NCI-H748 (cell line): Measurements from ENCODE around the gene CYP8B1.

ENCODE experiments used
- DNase-seq: peaks from one replicate; lab custom pipeline; 2025; ENCODE audit not compliant: unreplicated experiment; lab: John Stamatoyannopoulos, UW

The CYP8B1 gene

DNA sequence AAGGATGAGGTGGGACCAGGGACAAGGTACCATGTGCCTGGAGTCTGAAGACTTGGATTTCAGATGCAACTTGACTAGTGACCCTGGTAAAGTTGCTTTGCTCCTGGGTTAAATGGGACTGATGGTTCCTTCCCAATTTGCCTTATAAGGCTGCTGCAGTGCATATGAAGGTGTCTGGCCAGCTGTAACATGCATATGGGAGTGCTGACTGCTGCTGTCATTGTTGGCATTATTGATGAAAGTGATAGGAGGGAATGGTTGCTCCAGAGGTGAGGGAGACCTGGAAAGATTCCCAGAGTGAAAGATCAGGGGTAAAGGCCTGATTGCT is 20.5 kb downstream of the CYP8B1 start:
- DNase-seq = no peak

DNA sequence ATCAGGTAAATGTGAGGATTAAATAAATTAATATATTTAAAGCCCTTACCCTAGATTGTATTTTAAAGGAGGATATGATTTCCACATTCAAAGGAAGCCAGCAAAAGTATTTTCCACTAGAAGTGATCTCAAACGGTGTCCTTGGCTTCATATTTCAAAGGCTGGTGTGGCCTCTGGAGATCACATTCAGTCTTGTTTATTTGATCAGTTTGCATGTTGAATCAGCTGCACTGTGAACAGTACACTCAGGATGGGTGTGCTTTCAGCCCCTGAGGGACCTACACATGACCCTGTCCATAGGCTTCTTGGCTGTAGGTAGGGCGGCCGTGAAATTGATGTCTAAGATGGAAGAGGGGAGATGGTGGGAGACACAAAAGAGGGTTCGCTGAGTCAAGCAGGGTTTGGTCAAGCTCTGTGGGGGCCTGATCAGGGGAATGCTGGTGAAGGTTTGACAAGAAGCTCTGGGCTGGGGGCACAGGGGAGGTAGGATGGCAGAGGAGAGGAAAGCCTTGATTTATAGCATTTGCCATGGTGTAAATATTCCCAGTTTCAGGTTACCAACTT is 21.9 kb downstream of the CYP8B1 start:
- peak; percentile 71 for DNase-seq

DNA sequence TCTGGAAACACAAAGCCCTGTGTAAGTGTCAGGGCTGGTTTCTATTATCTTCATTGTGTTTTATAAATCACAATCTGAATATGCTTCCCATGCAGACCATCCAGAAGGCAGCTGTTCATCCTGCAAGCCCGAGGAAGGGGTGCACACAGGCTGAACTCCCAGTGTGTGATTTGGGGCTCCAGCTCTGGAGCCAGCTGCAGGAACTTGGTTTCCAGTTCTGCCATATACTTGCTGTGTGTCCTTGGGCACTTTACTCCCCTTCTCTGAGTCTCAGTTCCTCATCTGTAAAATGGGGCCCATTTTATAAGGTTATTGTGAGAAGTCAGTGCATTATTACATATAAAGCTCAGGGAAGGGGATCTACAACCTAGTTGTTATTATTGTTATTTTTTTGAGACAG is 22.6 kb downstream of the CYP8B1 start:
- DNase-seq = no peak

DNA sequence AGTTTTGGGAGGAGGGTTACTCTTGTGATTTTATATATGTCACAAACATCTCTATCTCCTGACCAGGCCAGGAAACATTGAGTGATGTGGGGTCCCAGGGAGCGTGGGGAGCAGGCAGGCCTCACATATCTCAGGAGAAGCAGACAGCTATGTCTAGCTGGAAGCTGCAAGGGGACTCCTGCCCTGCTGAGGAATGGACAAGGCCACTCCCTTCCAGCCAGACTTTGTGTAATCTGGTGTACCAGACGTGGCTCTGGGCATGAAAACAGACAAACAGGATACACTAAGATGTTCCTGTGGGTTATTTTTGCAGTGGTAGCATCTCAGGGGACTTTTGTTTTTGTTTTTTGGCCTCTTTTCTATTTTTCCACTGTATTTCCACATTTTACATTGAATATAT is 23.2 kb downstream of the CYP8B1 start:
- DNase-seq = no peak

DNA sequence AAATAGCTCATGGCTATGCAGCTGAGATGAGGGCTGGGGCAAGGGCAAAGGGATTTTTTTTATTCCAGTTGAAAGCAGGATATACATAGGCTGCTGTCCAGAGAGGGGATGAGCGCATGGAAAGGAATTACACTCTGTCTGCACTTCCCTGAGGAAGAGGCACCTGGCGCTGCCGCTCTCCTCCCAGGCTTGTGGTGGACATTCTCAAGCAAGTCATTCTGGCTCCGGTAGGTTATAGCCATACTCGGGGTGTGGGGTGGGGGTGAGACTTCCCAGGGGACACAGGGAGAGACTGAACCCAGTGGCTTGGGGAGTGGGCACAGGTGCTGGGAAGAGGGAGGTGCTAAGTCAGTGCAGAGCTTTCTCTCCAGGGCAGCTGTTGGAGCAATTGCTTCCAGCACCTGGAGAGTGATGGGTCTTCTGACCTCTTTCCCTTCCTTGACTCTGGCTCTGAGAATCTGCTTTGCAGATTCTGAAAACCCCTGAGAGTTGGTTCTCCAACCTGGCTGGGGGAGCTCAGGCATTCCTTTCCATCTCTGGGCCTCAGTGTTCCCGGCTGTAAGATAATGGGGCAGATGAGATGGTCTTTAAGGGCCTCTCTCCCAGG is 24.3 kb downstream of the CYP8B1 start:
- no peak for DNase-seq

DNA sequence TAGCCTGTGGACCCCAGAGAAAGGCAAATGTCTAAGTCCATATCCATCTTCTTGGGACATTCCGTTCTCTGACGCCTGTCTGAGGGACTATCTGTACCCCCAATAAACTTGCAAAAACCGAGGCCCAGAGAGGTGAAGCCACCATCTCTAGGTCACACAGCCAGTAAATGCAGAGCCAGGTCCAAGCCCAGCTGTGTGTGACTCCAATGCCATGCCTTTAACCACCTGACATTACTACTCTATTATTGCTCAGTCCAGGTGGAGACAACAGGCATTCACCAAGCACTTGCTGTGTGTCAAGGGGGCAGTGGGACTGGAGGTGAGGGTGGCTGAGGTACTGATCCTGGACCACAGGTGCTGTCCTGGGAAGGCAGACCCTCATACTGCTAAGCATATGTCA is 25.4 kb downstream of the CYP8B1 start:
- no peak for DNase-seq

DNA sequence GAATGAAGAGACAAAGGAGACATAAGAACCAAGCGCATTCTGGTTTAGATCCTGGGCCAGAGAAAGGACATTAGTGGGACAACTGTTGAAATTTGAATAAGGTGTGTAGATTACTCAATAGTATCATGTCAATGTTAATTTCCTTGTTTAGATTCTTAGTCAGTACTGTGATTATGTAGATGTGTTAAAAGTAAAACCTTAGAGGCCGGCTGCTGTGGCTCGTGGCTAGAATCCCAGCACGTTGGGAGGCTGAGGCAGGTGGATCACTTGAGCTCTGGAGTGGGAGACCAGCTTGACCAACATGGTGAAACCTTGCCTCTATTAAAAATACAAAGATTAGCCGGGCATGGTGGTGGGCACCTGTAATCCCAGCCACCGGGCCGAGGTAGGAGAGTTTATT is 26.7 kb downstream of the CYP8B1 start:
- no peak for DNase-seq

DNA sequence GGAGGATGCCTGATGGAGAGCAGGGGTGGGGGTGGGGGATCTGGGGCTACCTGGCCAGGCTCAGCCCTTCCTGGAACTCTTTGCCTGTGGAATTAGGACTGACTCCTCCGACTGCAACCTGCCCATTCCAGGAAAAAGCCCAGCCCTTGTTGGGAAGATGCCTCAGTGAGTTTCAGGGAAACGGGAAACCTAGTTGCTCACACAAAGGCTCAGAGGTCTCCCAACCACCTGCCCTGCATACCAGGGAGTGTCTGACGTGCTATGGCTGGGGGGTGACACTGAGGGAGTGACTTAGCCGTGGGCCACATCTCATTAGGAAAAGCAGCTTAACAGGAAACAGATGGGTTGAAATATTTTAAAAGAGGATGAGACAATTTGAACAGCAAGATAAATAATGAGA is 27.9 kb downstream of the CYP8B1 start:
- no peak for DNase-seq

DNA sequence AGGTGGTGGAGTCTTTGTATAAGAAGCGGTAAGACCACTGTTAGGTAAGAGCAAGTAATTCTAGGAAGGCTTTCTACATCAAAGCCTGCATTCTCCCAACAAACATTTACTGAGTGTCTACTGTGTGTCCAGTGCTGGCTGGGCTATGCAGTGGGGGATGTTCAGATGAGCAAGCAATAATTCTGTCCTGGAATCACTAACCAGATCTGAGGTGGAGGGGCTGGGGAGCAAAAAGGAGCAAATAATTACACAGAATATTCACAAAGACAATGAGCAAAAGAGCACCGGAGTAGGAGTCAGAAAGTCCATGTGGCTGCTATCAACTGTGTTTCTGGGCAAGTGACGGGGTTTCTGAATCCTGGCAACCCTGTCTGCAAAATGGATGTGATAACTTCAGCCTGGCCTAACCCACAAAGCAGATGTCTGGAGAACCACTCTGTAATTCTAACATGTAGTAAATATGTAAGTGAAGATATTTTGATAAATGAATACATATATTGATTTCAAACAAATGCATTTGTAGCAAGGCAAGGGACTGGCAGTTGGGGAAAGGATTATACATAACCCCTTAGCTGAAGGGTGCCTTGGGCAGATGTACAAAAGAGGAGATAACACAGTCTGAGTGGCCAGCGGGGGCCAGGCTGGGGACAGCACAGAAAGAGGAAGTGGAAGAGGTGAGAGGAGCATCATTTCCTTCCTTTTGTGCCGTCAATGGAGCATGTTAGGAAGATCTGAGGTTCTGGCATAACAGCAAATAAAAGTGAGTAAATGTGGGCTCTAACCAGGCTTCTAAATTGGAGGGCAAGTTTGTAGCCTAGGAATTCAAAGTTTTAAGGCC is 28.8 kb downstream of the CYP8B1 start:
- DNase-seq = no peak

DNA sequence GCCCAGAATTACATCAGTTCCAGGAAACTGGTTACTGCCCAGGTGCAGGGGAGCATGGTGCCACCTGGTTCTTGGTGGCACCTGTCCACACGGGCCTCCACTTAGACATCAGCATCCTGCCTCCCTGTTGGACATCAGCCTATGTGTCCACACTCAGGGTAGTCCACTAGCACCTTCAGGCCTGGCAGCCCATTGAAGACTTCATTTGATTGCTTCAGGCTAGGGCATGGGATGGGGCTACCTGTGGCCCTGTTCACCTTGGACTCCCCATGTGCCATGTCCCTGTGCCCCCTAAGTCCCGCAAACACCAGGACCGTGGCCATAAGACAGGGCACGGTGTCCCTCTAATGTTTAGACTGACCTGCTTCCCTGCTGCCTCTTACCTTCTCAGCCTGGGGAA is 30.9 kb downstream of the CYP8B1 start:
- no peak for DNase-seq

DNA sequence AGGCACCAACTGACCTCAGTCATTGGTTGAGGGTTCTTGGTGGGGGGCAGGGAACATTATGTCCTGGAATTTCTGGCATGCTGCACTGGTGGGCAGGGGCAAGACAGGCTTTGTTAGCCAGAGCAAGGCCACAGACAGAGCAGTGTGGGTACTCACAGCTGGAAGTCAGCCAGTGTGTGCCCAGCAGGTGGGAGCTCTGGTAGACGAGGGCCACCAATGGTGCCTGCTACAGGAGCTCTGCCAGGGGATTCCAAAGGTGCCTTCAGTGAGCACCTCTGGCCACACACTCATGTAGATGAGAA is 31.3 kb downstream of the CYP8B1 start:
- no peak for DNase-seq

DNA sequence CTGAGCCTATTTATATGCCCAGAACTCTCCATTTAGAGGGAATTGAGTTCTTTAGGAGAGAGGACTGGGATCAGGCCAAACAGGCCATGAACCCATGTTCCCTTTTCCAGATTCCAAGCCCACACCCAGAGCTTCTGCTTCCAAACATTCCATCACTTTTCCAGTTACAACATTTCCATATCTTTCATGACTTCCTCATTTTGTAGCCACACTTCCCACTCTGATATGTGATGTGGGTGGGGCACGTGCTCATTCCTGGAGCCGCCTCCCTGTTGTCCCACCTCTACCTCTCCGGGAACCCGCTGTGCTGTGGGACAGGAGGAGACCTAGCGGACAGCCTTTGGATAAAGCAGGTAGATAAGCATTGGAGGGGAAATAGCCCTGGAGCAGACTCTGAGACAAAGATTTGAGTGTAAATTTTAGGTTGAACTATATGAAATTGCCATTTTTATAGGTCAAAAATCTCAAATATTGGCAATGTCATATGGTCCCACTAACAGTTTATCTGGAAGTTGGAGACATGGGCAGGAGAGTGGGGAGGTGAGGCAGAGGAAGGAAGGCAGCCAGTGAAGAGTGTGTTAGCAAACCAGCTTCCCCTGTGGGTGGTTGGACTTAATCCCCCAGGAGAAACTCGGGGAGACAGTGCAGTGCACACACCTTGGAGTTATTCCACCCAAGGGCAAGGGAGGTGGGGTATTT is 31.8 kb downstream of the CYP8B1 start:
- no peak for DNase-seq

DNA sequence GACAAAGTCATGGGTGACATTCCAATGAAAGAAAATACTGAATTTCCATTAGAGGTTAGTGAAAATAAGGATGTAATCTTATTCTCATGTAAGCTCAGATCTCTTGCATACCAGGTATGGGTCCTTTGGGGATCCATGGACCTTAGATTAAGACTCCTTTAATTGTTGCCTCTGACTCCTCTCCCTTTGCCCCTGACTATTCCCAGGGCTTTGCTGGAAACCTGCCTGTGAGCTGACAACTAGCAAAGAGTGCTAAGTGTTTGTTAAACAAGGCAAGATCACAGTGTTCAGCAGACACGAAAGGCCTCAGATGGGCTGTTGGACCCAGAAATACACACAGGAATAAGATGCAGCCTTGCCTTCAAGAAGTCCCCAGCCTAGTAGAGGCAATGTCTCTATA is 34.3 kb downstream of the CYP8B1 start:
- no peak for DNase-seq

DNA sequence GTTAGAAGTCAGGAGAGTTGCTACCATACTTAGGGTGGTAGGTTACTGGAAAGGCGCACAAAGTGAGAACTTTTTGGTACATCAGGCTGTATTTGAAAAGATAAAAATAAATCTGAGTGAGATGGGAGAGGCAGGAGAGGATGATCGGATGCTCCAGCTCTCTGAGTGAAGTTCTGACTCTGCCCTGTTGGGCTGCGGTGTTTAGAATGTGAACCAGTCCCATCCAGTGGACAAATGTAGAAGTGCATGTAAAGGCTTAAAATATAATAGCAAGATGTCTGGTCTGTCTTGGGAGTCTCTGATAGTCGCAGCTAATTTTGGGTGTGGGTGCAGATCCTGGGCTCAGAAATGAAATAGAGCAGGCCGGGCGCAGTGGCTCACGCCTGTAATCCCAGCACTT is 36.1 kb downstream of the CYP8B1 start:
- DNase-seq = peak; percentile 65

DNA sequence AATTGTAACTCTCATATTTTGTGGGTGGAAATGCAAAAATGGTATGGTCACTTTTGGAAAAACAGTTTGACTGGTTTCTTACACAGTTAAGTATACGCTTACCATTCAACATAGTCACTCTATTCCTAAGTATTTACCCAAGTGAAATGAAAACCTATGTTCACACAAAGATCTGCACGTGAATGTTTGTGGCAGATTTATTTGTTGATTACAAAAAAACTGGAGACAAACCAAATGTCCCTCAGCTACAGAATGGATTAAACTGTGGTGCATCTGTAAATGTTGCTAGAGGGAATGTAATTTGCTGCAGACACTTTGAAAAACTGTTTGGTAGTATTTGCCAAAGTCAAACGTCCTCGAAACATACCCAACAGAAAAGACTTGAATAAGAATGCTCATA is 37.1 kb downstream of the CYP8B1 start:
- DNase-seq = no peak

DNA sequence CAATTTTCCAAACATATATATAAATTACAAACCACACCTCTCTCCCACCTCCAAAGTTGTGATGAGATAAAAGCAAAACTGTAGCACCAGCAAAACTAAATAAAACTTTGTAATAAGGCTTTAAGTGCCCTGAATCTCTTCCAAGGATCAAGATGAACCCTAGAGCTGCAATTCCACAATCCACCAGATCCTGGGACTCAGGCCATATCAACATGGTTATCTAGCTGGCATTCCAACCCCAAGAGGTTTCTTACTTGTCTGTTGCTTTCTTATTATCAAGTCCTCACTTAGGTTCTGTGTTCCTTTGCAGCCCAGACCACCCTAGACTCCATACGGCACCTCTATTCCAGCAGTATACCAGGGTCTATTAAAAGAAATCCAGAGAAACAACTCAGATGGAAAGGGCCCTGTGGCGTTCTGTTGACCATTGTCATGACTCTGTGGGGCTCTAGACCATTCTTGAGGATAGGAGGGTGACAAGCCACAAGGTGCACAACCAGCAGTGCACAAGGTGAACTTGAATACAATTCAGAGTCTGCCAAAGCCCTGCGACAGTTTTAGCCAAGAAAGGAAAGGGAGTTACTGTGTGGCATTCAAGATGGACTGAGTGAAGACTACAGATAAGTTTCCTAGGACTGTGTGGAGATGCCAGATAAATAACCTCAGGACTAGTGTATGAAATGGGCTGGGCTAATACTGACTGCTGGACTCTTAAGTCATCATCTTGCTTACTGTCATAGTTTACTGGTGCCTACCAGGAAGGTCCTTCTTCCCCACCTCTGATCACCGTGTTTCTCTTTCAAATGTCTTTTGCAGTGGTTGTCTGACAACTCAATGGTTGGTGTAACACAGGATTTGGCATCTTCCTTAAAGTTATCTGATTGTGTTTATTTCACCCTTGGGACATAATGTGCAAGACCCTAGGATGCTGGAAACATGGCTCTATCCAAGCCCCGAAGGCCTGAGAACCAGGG is 39.2 kb downstream of the CYP8B1 start:
- DNase-seq = no peak

DNA sequence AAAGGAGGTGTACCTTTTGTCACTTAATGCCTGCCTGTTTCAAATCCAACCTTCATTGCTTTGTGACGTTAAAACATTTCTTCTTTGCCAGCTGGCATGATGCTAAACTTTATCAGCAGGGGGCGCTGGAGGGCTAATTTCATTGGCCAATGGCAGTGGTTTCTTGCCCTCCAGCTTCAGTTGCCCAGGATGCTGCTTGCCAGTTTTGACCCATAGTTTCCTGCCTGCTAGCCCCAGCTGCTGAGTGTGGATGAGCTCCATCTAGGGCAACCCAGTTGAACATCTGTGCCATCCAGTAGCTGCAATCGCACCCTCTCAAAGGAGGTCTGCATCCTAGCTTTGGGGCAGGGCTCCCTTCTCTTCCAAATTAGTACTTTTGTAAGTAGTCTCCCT is 44.4 kb downstream of the CYP8B1 start:
- peak; percentile 74 for DNase-seq

DNA sequence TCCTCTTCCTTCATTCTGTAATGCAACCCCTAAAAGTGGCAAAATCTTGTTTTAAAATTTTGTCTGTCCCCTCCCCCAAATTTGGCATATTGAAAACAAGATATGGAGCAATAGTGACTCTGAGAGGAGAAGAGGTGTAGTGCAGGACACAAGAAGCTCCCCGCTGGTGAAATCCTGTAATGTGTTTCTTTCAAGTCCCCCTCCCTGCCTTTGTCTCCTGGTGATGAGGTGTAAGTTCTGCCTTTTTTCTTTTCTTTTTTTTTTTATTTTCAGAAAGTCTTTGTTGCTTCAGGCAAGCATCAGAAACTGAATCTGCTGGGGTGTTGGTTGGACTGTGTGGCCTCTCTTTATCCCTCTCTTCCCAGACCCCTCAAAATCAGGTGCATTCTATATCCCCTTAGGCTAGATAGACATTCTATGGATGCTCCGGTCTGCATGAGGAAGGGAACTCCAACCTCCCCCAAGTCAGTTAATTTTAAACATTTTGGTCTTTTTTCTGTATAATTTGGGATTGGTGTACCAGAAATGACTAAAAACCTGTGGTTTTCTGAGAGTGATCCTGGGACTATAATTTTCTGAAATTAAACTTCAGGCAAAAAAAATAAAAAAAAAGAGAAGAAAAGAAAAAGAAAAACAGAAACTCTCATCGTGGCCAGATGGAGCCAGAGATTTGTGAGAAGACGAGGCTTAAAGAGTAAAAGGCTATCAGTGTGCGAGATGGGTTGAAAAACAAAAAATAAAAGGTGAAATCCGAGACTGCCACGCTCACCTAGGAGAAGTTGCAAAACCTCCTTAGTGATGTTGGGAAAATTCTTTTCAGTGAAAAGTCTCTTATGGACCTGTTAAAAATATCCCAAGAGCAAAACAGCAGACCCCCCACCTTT is 45.0 kb downstream of the CYP8B1 start:
- peak; percentile 48 for DNase-seq

DNA sequence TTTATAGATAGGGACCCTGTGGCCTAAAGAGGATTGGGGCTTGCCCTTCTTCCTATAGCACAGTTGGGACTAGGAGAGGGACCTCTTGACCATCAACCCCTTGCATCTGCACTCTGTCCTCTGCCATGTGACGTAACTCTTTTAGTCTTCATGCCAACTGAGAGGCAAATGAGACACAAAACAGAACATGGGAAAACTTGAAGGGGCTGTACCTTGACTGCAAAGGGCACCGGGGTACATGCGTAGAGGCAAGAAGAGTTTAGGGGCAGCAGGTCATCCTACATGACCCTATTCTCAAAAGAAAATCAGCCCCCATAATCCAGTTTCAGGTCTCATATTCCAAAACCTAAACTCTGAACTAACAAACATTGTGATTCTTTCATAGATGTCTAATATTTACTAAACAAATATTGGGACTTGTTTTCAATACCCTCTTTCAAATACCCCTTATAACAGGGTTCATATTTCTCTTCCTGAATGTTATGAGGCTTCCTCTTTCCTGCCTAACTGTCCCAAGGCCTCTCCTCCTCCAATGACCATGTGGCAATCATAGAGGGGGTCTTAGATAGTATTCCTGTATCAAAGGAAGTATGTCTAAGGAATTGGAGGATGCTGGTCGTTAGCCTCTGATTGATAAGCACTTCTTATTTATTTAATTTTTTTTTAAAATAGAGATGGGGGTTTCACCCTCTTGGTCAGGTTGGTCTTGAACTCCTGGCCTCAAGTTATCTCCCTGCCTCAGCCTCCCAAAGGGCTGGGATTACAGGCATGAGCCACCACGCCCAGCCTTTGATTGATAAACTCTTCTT is 45.8 kb downstream of the CYP8B1 start:
- DNase-seq = no peak
